Measurements from ENCODE around the gene SNX19.
"Not testable (repeated sequence)": the region's sequence is repeated elsewhere in the genome, so short reads cannot be mapped to it uniquely, and the experiment has no call there.

Gene SNX19

GRCh38 chr11:130916238-130916855 lies at the start of gene SNX19:
Gene SNX19 (minus strand): TSS chr11:130916479. CDS start chr11:130915939, 540 bp downstream.
- peak; percentile 92 for DNase-seq

- DNase-seq: no peak
Observed at GRCh38 chr11:130964058-130964792, 47.9 kb upstream of the SNX19 start.

- no peak for DNase-seq
Observed at GRCh38 chr11:130947889-130948288, 31.6 kb upstream of the SNX19 start.

GRCh38 chr11:130947481-130947880 lies 31.2 kb upstream of the SNX19 start:
- DNase-seq: no peak

GRCh38 chr11:130947058-130947457 lies 30.8 kb upstream of the SNX19 start:
- no peak for DNase-seq

- DNase-seq: no peak
Observed at GRCh38 chr11:130945896-130946295, 29.6 kb upstream of the SNX19 start.

- no peak for DNase-seq
Observed at GRCh38 chr11:130940706-130941105, 24.4 kb upstream of the SNX19 start.

GRCh38 chr11:130937051-130937450 lies 20.8 kb upstream of the SNX19 start:
- no peak for DNase-seq

- DNase-seq: no peak
Observed at GRCh38 chr11:130932086-130932712, 15.9 kb upstream of the SNX19 start.

GRCh38 chr11:130924750-130925149 lies 8.5 kb upstream of the SNX19 start:
- no peak for DNase-seq

GRCh38 chr11:130920612-130921011 lies 4.3 kb upstream of the SNX19 start:
- DNase-seq: not testable (repeated sequence)

- no peak for DNase-seq
Observed at GRCh38 chr11:130918081-130918480, 1.8 kb upstream of the SNX19 start.

- DNase-seq: no peak
Observed at GRCh38 chr11:130916910-130917309, 631 bp upstream of the SNX19 start.

GRCh38 chr11:130915603-130916237 lies 559 bp downstream of the SNX19 start:
- no peak for DNase-seq

GRCh38 chr11:130913268-130913667 lies 3.0 kb downstream of the SNX19 start:
- no peak for DNase-seq

- no peak for DNase-seq
Observed at GRCh38 chr11:130912552-130912951, 3.7 kb downstream of the SNX19 start.

GRCh38 chr11:130911306-130911705 lies 5.0 kb downstream of the SNX19 start:
- DNase-seq: no peak

GRCh38 chr11:130909650-130910049 lies 6.6 kb downstream of the SNX19 start:
- DNase-seq: no peak

GRCh38 chr11:130908770-130909625 lies 7.3 kb downstream of the SNX19 start:
- DNase-seq: no peak

GRCh38 chr11:130908061-130908460 lies 8.2 kb downstream of the SNX19 start:
- DNase-seq: no peak

- DNase-seq: no peak
Observed at GRCh38 chr11:130907229-130907628, 9.1 kb downstream of the SNX19 start.

GRCh38 chr11:130906616-130907015 lies 9.7 kb downstream of the SNX19 start:
- no peak for DNase-seq

- no peak for DNase-seq
Observed at GRCh38 chr11:130905512-130905911, 10.8 kb downstream of the SNX19 start.
